Endothelial cell of umbilical vein (primary cell): Measurements from ENCODE around the gene PFN4.

ENCODE experiments used
- CTCF ChIP-seq, 2 donors: IDR thresholded peaks; 1 replicate in 1 of 2; 2 replicates in 1 of 2; pipeline ENCODE4 v1.5.1; 2011; ENCODE audit warnings: low read length in 2 of 2, mild to moderate bottlenecking in 2 of 2, moderate library complexity in 2 of 2, control low read depth in 1 of 2, inconsistent platforms in 1 of 2, low read depth in 1 of 2; ENCODE audit not compliant: insufficient read depth in 1 of 2; ENCODE audit errors: extremely low read depth in 1 of 2
- EZH2 ChIP-seq: IDR thresholded peaks from 2 replicates; pipeline ENCODE4 v1.6.1; 2012; ENCODE audit warnings: borderline replicate concordance, low read depth, mild to moderate bottlenecking, moderate library complexity, low read length, inconsistent platforms; ENCODE audit not compliant: severe bottlenecking
- FOS ChIP-seq: IDR thresholded peaks from 2 replicates; pipeline ENCODE4 v1.6.1; 2011; ENCODE audit warnings: mild to moderate bottlenecking, low read length, moderate library complexity, borderline replicate concordance; ENCODE audit not compliant: insufficient read depth
- JUN ChIP-seq: IDR thresholded peaks from 2 replicates; pipeline ENCODE4 v1.6.1; 2011; ENCODE audit warnings: borderline replicate concordance, low read depth; ENCODE audit not compliant: insufficient read length, insufficient read depth
- MYC ChIP-seq: IDR thresholded peaks from one replicate; pipeline ENCODE4 v1.6.1; 2011; ENCODE audit warnings: mild to moderate bottlenecking, low read depth, low read length
- POLR2A ChIP-seq: IDR thresholded peaks from 2 replicates; pipeline ENCODE4 v1.6.1; 2012; ENCODE audit warnings: low read depth, mild to moderate bottlenecking, control low read depth, low read length
- POLR2AphosphoS5 ChIP-seq: IDR thresholded peaks from 2 replicates; pipeline ENCODE4 v1.6.1; 2012; ENCODE audit warnings: low read depth, mild to moderate bottlenecking, control low read depth, low read length, moderate library complexity; ENCODE audit not compliant: insufficient read depth

DNA sequence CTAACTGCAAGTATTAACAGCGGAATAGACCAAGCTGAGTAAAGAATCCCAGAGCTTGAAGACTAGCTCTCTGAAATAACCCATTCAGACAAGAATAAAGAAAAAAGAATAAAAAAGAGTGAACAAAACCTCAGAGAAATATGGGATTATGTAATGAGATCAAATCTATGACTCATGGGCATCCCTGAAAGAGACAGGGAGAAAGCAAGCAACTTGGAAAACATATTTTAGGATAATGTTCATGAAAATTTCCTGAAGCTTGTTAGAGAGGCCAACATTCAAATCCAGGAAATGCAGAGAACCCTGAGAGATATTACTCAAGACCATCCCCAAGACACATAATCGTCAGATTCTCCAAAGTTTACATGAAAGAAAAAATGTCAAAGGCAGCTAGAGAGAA, 17.3 kb downstream of the PFN4 start:
- TF ChIP-seq CTCF (IDR thresholded peaks at IDR 0.05; ENCODE audit: extremely low read depth in 1 of 2, insufficient read depth in 1 of 2, low read depth in 1 of 2, low read length in 2 of 2) (no peak), MYC (no peak), EZH2 (no peak), POLR2A (no peak), POLR2AphosphoS5 (no peak), FOS (no peak), JUN (no peak)
